HG03045 (cell line): ENCODE results near the gene TEX29.

Source experiments
- ATAC-seq: cut with Tn5 transposase; IDR thresholded peaks from one replicate; pipeline ENCODE4 v1.9.1; 2021; ENCODE audit warnings: mild to moderate bottlenecking, moderate library complexity; ENCODE audit not compliant: unreplicated experiment

Gene TEX29

DNA sequence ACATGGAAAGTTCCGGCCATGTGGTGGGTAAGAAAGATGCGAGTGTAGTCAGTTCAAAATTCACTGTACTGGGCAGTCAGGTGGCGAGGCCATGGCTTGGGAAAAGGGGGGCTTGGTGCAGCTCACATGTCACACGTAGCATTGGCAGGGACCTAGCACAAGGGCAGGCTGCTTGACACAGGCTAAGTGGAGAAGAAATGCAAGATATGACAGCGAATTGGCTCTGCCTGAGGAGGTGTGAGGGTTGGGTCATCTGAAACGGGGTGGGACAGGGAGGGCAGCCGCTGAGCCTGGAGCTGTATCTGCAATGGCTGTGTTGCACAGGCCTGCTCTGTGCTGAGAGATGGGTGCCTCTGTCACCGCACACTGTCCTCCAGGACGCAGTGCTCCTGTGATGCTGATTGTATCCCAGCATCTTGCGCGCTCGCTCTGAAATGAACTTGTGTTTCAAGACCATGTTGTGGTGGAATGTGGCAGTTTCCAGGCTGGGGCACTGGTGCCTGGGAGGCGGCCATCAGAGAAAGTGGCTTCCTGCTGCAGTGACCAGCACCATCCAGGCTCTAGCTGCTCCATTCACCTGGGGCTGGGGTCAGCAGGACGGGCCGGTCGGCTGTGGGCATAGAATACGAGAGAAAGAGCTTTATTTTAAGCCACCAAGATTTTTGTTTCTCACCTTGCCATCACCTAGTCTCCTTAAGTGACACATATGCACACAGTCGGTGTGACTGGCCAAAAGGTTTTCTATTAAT lies 70.3 kb downstream of the TEX29 start:
- no peak for ATAC-seq

DNA sequence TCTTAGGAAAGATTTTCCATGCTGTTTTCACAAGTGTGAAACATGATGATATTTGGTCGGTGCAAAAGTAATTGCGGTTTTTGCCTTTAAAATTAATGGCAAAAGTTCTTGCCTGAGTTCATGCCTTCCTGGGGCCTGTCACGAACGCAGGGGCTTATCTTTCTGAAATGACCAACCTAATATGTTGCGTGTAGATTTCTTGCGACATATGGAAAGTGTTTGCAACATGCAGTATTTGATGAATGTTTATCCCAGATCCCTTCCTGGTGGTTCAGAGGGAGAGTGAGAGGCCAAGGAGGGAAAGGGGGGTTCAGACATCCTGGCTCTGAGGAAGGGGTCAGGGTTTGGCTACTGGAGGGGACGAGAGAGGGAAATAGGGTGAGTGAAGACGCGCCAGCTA lies 72.0 kb downstream of the TEX29 start:
- no peak for ATAC-seq

DNA sequence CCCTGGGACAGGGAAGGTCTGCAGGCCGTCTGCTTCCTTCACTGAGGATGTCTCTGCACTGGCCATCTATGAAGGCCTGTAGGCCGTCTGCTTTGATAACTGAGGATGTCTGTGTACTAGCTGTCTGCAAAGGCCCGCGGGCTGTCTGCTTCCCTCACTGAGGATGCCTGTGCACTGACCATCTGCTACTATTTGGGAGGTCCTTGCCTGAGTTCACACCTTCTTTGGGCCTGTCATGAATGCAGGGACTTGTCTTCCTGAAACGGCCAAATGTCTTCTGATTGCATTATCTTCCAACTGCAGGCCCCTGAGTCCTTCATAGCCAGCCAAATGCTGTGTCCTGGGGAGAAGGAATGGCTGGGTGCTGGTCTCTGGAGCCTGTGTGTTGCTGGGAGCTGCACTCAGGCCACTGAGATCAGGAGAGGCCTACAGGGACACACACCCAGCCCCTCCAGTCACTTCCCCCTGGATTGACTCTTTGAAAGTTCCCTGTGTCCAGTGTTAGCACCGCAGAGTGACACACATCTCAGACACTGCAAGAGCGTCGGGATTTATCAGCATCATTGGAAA lies 72.9 kb downstream of the TEX29 start:
- no peak for ATAC-seq
